Endothelial cell of umbilical vein (primary cell): ENCODE results near the gene SIN3A. TPM values are rescaled to one million over a fixed set of nuclear protein-coding genes. Genes with fewer than 3 reads are reported as not detected.

Source experiments
- BruUV-seq: library from RNA; stranded (reverse); fragments of 400-500 nt; replicated peaks from 2 replicates; lab custom pipeline; 2021; lab: Mats Ljungman, UMichigan
- CTCF ChIA-PET: fragments of 300-600, 350-600 bp; sonication (Branson Sonifier 250); formaldehyde crosslinking; loops from one replicate; lab custom pipeline; 2021; ENCODE audit warnings: antibody characterized with exemption, inconsistent platforms; lab: Charles Lee
- POLR2A ChIA-PET: fragments of 300-600, 350-600 bp; sonication (Branson Sonifier 250); formaldehyde crosslinking; loops from one replicate; lab custom pipeline; 2021; ENCODE audit warnings: antibody characterized with exemption, inconsistent platforms; lab: Charles Lee
- DNase-seq: peaks from one replicate; pipeline ENCODE4 v3.0.0-alpha.2; 2011; ENCODE audit warnings: low read depth, low spot score
- FAIRE-seq: peaks from 2 replicates; lab custom pipeline; 2011; peaks lifted over from hg19 to GRCh38; lab: Jason Lieb, UNC
- H2AFZ ChIP-seq: 2 replicates; pipeline ENCODE4 v1.6.0; 2012; ENCODE audit warnings: low read depth, low read length, control low read depth, inconsistent platforms
- H3K27ac ChIP-seq: 2 replicates; pipeline ENCODE4 v1.5.1; 2011; ENCODE audit warnings: low read depth, mild to moderate bottlenecking, control low read depth, low read length, moderate library complexity; ENCODE audit not compliant: insufficient read depth
- H3K27me3 ChIP-seq, 2 experiments: 2 replicates each; pipeline versions ENCODE4 v1.6.0 to v1.6.1; 2011; ENCODE audit warnings: low read length in 2 of 2, mixed read lengths in 1 of 2; ENCODE audit not compliant: control insufficient read depth in 2 of 2, insufficient read depth in 2 of 2
- H3K36me3 ChIP-seq, 2 experiments: 2 replicates in 1 of 2; 3 replicates in 1 of 2; pipeline ENCODE4 v1.5.1; 2011; ENCODE audit warnings: low read length in 2 of 2, mild to moderate bottlenecking in 1 of 2, moderate library complexity in 1 of 2; ENCODE audit not compliant: control insufficient read depth in 2 of 2, insufficient read depth in 2 of 2; ENCODE audit errors: extremely low read depth in 1 of 2
- H3K4me1 ChIP-seq: 3 replicates; pipeline ENCODE4 v1.5.1; 2011; ENCODE audit warnings: mild to moderate bottlenecking, low read length; ENCODE audit not compliant: control insufficient read depth, insufficient read depth; ENCODE audit errors: extremely low read depth
- H3K4me2 ChIP-seq: 2 replicates; pipeline ENCODE4 v1.6.1; 2011; ENCODE audit warnings: low read length, control low read depth, mixed read lengths; ENCODE audit not compliant: insufficient read depth
- H3K4me3 ChIP-seq, 3 experiments: fragments of 200-600 bp in 1 of 3; sonication (generic), shearing (Covaris generic) in 1 of 3; replicated peaks in 1 of 3; 2 replicates each; pipeline ENCODE4 v1.5.1; 2011 to 2016; ENCODE audit warnings: control low read depth in 3 of 3, low read length in 3 of 3, mild to moderate bottlenecking in 2 of 3, inconsistent platforms in 1 of 3, low read depth in 1 of 3, moderate library complexity in 1 of 3; ENCODE audit not compliant: insufficient read depth in 1 of 3
- H3K79me2 ChIP-seq: 2 replicates; pipeline ENCODE4 v1.6.0; 2012; ENCODE audit warnings: low read length, inconsistent platforms; ENCODE audit not compliant: control insufficient read depth, insufficient read depth
- H3K9ac ChIP-seq: replicated peaks from 2 replicates; pipeline ENCODE3; 2011; ENCODE audit warnings: low read length, control low read depth; ENCODE audit not compliant: insufficient read depth; ENCODE audit errors: extremely low read depth
- H3K9me1 ChIP-seq: replicated peaks from 3 replicates; pipeline ENCODE4 v1.6.0; 2011; ENCODE audit warnings: mild to moderate bottlenecking, low read length; ENCODE audit not compliant: control insufficient read depth, insufficient read depth; ENCODE audit errors: extremely low read depth
- H3K9me3 ChIP-seq: replicated peaks from 2 replicates; pipeline ENCODE4 v1.5.1; 2012; ENCODE audit warnings: low read length, inconsistent platforms; ENCODE audit not compliant: control insufficient read depth, insufficient read depth
- H4K20me1 ChIP-seq: replicated peaks from 2 replicates; pipeline ENCODE3; 2011; ENCODE audit warnings: mild to moderate bottlenecking, low read length; ENCODE audit not compliant: control insufficient read depth, insufficient read depth; ENCODE audit errors: extremely low read depth
- GATA2 ChIP-seq: IDR thresholded peaks from 2 replicates; pipeline ENCODE4 v1.7.0; 2011; ENCODE audit warnings: low read depth, mild to moderate bottlenecking, moderate library complexity, mixed read lengths, low read length; ENCODE audit not compliant: insufficient read length, insufficient read depth
- POLR2A ChIP-seq: IDR thresholded peaks from 2 replicates; pipeline ENCODE4 v1.6.1; 2012; ENCODE audit warnings: low read depth, mild to moderate bottlenecking, control low read depth, low read length
- POLR2AphosphoS5 ChIP-seq: IDR thresholded peaks from 2 replicates; pipeline ENCODE4 v1.6.1; 2012; ENCODE audit warnings: low read depth, mild to moderate bottlenecking, control low read depth, low read length, moderate library complexity; ENCODE audit not compliant: insufficient read depth
- dilution Hi-C: fragments of 300-500 bp; cut with MboI; formaldehyde crosslinking; loops from one replicate; pipeline ENCODE4 v1.15.0; 2019; ENCODE audit warnings: low sequenced_read_pairs; ENCODE audit not compliant: extremely low pct_ligation_motif_present
- intact Hi-C: fragments of 100-400 bp; cut with micrococcal nuclease; formaldehyde crosslinking; loops from one replicate; pipeline ENCODE4 v1.10.0; 2022
- polyA plus RNA-seq, 4 experiments: library from polyadenylated mRNA; depleted of rRNA in 3 of 4; stranded (reverse) in 3 of 4; unstranded in 1 of 4; fragments of >200 nt; gene quantifications; 2 replicates each; pipeline versions ENCODE4 v1.2.1 to v1.2.3, GENCODE V29; 2011 to 2012; ENCODE audit warnings: missing spikeins in 1 of 4
- total RNA-seq: library from RNA; stranded (reverse); gene quantifications from 2 replicates; pipeline ENCODE4 v1.2.3, GENCODE V29; 2021
- TF ChIP-seq, protein P1 (sequence below): IDR thresholded peaks from 2 replicates; pipeline ENCODE4 v1.6.1; 2011; ENCODE audit not compliant: insufficient read depth, insufficient read length
- TF ChIP-seq, protein P2 (sequence below), 2 donors: IDR thresholded peaks; 1 replicate in 1 of 2; 2 replicates in 1 of 2; pipeline ENCODE4 v1.5.1; 2011; ENCODE audit warnings: low read length in 2 of 2, mild to moderate bottlenecking in 2 of 2, moderate library complexity in 2 of 2, control low read depth in 1 of 2, inconsistent platforms in 1 of 2, low read depth in 1 of 2; ENCODE audit not compliant: insufficient read depth in 1 of 2; ENCODE audit errors: extremely low read depth in 1 of 2

The SIN3A gene
- total and polyA plus RNA-seq, 2 donors (not counting 3 experiments of a cell fraction or from before 2014, with no cell fraction given): 30.6 to 44.5 TPM

DNA sequence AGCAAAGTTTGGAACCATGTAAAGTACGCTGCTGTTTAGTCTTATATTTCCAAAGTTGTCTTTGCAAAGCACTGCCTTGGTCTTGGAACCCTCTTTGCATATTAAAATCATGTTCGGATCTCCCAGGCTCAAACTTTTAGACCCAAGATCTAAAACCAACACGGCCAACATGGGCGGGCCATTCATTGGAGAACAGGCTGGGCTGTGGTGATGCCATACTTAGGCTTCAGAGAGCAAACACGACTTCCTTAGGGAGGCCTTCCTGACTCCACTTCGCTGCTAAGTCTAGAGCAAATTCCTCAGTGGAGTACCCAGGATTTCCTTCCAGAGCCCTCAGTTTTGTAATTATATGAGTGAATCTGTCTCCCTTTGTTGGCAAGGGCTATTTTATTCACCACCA is 86.6 kb downstream of the SIN3A start:
- no TSS peak for BruUV-seq
- no peak for FAIRE-seq
- intact Hi-C loops: loop anchor here (5.0 to 10.0 kb wide), 2 partner anchors 333 to 440 kb away; no protein-coding TSS in a partner anchor

DNA sequence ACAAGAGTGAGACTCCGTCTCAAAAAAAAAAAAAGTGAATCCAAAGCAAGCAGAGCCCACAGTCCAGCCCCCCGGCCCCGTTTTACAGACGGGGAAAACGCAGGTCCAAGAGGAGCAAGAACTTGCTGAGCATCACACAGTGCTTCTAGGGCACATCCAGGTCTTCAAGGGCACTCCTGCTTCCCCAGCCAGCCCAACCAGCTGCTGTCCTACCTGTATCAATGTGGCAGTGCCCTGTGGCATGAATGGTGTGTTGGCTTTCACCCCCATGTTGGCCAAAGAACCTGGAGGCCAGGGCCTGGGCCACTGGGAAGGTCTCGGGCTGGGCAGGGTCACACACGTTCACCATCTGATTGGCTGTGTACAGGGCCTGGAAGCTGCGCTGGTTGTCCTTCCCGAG is 87.7 kb downstream of the SIN3A start:
- TF ChIP-seq, protein P1, sequence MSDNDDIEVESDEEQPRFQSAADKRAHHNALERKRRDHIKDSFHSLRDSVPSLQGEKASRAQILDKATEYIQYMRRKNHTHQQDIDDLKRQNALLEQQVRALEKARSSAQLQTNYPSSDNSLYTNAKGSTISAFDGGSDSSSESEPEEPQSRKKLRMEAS: no peak
- TF ChIP-seq POLR2AphosphoS5 (no peak), POLR2A (no peak), GATA2 (no peak)
- TF ChIP-seq, protein P2, sequence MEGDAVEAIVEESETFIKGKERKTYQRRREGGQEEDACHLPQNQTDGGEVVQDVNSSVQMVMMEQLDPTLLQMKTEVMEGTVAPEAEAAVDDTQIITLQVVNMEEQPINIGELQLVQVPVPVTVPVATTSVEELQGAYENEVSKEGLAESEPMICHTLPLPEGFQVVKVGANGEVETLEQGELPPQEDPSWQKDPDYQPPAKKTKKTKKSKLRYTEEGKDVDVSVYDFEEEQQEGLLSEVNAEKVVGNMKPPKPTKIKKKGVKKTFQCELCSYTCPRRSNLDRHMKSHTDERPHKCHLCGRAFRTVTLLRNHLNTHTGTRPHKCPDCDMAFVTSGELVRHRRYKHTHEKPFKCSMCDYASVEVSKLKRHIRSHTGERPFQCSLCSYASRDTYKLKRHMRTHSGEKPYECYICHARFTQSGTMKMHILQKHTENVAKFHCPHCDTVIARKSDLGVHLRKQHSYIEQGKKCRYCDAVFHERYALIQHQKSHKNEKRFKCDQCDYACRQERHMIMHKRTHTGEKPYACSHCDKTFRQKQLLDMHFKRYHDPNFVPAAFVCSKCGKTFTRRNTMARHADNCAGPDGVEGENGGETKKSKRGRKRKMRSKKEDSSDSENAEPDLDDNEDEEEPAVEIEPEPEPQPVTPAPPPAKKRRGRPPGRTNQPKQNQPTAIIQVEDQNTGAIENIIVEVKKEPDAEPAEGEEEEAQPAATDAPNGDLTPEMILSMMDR (IDR thresholded peaks at IDR 0.05; ENCODE audit: extremely low read depth in 1 of 2, insufficient read depth in 1 of 2, low read depth in 1 of 2, low read length in 2 of 2): no peak
- Histone ChIP-seq H3K9ac (no peak overlapping the region), H3K27me3 (no peaks in the 10 kb centered on the region), H3K9me3 (no peaks in the 10 kb centered on the region), H2AFZ (no peak overlapping the region), H3K9me1 (no peaks in the 10 kb centered on the region), H3K4me3 (no peak overlapping the region), H3K79me2 (peaks cover 5% of the 10 kb centered on the region), H3K27ac (no peak overlapping the region), H3K36me3 (peaks cover 0 to 48% of the 10 kb centered on the region in 2 experiments), H3K4me1 (peaks cover 6% of the 10 kb centered on the region), H3K4me2 (no peak overlapping the region), H4K20me1 (no peaks in the 10 kb centered on the region)
- ChIA-PET CTCF (no interaction called here), POLR2A (no interaction called here)
- dilution Hi-C loops (no loop called here), intact Hi-C loops (loop anchor here (10.0 kb wide), 1 partner anchor 441 kb away; no protein-coding TSS in a partner anchor)
- BruUV-seq: no TSS peak
- no peak for FAIRE-seq
- no peak for DNase-seq

More for the DNA sequence above, 86.6 kb downstream of the SIN3A start:
- Histone ChIP-seq H3K9ac (no peak overlapping the region), H3K9me1 (no peaks in the 10 kb centered on the region), H2AFZ (no peak overlapping the region), H3K4me2 (no peak overlapping the region), H3K4me3 (no peak overlapping the region), H3K36me3 (peaks cover 0 to 39% of the 10 kb centered on the region in 2 experiments), H3K79me2 (peaks cover 9% of the 10 kb centered on the region), H3K9me3 (no peaks in the 10 kb centered on the region), H3K4me1 (peaks cover 15% of the 10 kb centered on the region), H3K27ac (no peak overlapping the region), H4K20me1 (no peaks in the 10 kb centered on the region), H3K27me3 (no peaks in the 10 kb centered on the region)
- no peak for TF ChIP-seq POLR2A
- ChIA-PET POLR2A (no interaction called here), CTCF (no interaction called here)
- dilution Hi-C loops: no loop called here
- no peak for DNase-seq
